Posterior cingulate gyrus (tissue), 11 donors: ENCODE results near the gene VSTM2L.

Experiments used
- DNase-seq, 10 donors: peaks; one replicate each; pipeline versions ENCODE4 v3.0.0 to v3.0.0-alpha.2; 2020 to 2021; ENCODE audit warnings: mixed read lengths in 3 of 10
- intact Hi-C: fragments of 100-400 bp; cut with DNase I; formaldehyde crosslinking; loops from one replicate; pipeline ENCODE4 v1.15.1; 2023

VSTM2L gene

DNA sequence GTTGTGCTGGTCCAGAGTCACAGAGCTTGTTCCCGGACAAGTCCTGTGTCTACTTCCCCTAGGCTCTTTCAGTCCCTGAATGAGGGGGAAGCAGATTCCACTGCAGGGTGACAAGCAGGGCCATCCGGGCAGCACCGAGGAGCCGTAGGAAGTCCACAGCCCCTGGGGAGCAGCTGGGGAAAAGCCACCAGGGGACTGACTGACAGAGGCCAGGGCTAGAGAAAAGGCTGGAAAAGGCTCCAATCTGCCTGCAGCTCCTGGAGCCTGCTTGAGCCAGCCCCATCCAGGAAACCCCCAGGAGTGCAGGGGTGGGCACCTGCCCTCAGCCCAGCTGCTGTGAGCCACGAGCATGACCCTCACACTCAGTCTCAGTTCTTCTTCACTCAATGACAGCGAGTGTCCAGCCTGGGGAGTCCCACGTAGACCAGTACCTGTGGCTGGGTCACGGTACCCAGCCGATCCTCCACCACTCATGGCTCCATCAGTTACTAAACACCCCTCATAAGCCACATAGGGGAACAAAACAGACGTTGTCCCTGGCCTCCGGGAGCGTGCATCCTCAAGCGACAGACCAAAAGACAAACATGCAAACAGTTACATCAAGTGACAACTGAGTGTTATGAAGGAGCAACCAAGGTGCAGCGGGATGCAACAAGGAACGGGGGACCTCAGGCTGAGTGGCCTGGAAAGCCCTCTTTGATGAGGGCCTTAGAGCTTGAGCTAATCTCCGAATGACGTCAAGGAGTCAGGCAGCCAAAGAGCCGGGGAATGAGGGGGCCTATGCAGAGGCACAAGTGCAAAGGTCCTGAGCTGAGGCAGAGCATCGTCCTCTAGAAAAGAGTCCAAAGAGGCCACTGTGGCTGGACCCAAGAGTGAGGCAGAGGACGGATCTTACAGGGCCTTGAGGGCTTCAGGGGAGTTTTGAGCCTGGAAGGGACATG, 24.8 kb upstream of the VSTM2L start:
- intact Hi-C loops: no loop called here
- peak in 2 of 10 donors; percentile 55 to 72 for DNase-seq

DNA sequence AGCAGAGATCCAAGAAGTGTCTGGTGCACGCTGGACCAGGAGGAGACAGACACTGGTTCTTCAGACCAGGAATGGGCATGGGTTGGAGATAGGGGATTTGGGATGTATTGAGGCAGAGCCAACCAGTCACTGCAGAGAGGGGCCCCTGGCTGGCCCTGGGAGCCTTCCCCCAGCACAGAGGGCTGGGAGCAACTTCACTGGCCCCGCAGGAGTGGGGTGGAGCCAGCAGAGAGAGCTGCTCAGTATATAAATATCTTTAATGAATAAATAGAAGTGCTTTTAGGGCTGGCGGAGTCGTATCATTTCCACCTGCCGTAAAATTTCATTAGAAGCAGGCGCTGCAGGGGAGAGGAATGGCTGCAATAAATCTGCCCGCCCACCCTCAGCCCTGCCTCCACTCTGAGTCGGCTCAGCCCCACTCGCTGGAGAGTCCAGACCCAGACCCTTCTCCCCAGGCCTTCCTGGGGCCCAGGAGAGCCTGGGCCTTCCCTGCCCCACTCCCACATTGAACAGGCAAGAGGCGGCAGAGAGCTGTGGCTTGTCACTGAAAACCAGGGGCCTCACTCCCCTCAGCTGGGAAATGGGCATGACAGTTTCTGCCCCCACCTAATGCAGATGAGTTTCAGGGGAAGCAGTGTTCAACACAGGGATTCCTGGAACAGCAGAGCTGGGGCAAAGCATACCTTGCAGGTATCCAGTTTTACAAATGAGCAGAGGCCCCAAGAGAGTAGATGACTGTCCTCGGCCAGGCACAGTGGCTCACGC, 23.9 kb upstream of the VSTM2L start:
- intact Hi-C loops: no loop called here
- DNase-seq: peak in 2 of 10 donors; percentile 30 to 49

DNA sequence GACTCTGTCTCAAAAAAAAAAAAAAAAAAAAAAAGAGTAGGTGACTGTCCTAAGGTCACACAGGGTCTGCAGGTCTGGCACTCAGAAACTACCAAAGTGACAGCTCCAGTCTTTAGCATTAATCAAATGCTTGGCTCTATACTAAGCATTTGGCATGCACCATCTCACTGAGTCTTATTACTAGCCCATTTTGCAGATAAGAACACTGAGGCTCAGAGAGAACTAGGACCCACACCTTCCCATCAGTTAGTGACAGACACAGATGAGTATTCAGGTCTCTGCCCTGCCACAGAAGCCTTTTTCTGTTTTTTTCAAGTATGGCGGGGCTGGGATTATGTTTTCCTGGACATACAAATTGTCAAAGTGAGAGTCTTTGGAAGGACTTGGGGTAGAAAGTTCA, 23.1 kb upstream of the VSTM2L start:
- no peak for DNase-seq
- intact Hi-C loops: no loop called here

- intact Hi-C loops: no loop called here
- peak in 3 of 10 donors; percentile 63 to 73 (median 69) for DNase-seq
Measured at GRCh38 chr20:37880726-37881591, 22.0 kb upstream of the VSTM2L start.

DNA sequence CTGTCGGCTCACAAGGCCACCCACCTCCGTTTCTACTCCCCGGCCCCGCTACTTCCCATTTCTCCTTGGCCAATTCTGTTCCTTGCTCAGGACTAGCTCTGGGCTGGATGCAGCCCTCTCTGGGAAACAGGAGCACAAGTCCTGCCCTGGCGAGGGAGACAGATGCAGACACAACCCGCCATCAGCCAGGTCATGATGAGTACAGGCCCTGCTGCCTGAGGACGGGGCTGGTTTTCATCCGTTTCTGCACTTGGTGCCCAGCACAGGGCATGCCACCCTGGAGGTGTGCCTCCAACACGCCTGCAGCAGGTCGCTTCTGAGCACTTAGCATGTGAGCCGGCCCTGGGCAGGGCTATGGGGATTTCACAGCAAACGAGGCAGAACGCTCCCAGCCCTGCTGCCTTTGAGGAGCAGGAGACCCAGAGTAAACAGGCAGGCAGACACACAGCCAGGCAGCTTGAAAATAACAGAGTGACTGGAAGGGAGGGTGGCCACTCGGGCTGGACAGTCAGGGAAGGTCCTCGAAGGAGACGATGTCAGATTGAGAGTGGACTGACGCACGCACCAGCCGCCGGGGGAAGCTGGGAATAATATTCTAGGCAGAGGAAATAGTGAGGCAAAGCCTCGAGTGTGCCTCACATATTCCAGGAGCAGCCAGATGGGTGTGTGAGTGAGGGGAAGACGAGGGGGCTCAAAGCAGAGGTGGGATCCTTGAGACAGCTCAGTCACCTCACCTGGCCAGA, 21.2 kb upstream of the VSTM2L start:
- peak in 3 of 10 donors; percentile 58 to 69 (median 62) for DNase-seq
- intact Hi-C loops: no loop called here

GRCh38 chr20:37882961-37883712, 19.8 kb upstream of the VSTM2L start:
- peak in 3 of 10 donors; percentile 43 to 79 (median 74) for DNase-seq
- intact Hi-C loops: no loop called here

DNA sequence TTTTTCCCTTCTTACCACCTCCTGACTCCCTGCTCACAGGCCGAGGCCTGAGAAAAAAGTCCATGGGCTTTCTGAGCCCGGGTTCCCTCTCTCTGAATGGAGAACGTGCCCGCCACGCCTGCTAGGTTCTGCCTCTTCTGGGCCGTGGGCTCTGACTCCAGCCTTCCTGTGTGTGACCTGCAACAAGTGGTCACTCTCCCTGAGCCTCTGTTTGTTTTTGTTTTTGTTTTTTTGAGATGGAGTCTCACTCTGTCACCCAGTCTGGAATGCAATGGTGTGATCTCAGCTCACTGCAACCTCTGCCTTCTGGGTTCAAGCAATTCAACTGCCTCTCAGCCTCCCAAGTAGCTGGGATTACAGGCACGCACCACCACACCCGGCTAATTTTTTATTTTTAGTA, 17.9 kb upstream of the VSTM2L start:
- intact Hi-C loops: no loop called here
- DNase-seq: no peak

DNA sequence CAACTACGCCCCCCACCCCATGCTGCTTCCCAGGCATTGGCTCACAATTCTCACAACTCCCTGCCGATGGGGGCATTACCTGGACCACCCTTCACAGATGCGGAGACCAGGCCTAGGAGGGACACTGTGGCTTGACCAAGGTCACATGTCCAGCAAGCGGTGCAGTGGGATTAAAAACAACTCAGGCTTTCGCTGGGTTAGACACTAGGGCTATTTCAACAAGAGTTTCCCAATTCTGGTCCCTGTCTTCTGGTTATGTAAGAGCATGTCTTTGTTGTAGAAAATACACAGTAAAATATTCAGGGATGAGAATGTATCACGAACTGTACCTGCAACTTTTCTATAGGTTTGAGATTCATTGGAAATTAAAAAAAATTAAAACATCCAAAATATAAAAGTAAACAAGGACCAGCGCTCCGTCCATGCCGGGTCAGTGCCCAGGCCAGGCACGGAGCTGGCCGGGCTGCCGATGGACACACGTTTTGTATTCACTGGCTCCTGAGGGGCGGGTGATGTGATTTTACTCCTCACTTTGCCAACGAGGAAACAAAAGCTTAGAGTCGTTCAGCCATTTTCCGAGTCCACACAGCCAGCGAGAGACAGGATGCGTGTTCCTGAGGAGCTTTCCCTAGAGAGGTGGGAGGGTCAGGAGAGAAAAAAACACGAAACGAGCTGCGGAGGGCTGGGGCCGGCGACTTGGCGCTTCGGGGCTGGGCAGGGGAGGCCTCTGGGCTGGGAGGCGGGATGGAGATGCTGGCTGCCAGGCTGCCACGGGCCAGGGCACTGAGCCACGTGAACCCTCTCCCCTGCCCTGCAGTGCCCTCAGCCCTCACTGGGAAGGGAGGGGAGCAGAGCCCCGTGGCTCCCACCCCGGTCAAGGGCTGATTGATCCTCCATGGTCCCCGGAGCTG, 17.1 kb upstream of the VSTM2L start:
- intact Hi-C loops: no loop called here
- DNase-seq: peak in 1 of 10 donors; percentile 57

- intact Hi-C loops: no loop called here
- peak in 1 of 10 donors; percentile 69 for DNase-seq
Measured at GRCh38 chr20:37886851-37887297, 16.1 kb upstream of the VSTM2L start.

DNA sequence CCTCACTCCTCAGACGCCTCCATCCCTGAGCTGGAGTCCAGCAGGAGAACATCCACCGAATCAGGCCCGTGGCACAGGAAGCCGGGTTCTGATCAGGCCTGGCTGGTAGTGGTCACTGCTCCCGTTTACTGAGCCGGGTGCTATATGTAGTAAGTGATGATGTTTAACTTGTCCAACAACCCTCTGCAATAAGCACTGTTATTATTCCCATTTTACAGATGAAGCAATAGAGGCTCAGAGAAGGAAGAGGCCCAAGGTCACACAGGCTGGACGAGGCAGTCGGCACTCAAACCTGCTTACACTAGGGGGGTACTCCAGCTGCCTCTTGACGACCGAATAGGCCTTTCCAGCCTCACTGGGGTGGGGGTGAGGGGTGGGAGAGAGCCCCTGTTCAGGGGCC, 14.3 kb upstream of the VSTM2L start:
- no peak for DNase-seq
- intact Hi-C loops: no loop called here

DNA sequence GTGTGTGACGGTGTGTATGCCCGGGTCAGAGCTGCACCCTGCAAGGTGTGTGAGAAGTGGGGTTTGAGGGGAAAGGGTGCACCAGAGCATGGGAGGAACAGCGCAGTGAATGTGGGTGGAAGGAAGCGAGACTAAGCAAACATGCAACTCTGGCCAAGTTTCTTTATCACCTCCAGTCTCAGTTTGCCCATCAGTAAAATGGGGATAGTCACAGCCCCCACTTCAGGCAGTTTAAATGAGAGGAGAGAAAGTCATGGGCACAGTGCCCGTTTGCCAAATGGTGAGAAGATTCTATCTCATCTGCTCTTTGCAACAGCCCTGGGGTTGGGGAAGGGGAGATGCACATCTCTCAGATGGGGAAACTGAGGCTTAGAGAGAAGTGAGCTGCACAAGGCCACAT, 12.8 kb upstream of the VSTM2L start:
- intact Hi-C loops: no loop called here
- DNase-seq: no peak

GRCh38 chr20:37890643-37891042, 12.3 kb upstream of the VSTM2L start:
- no peak for DNase-seq
- intact Hi-C loops: no loop called here

- intact Hi-C loops: no loop called here
- DNase-seq: no peak
Measured at GRCh38 chr20:37892001-37892400, 10.9 kb upstream of the VSTM2L start.

- no peak for DNase-seq
- intact Hi-C loops: no loop called here
Measured at GRCh38 chr20:37893566-37894241, 9.2 kb upstream of the VSTM2L start.

DNA sequence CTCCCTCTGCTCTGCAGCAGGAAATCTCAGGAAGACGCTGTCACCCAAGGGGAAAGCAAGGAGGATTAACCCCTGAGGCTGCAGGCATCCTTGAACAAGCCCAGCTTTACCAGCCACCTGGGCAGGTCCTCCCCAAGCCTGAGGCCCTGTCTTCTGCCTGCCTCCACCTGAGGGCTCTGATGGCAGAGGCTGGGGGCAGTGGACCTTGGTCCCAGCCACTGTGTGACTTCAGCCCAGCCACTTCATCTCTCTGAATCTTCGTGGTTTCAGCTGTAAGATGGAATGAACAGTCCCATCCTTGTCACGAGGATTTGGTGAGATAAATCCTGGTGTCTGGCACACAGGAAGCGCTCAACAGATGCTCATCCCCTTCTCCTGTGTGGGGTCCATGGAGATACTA, 8.5 kb upstream of the VSTM2L start:
- DNase-seq: no peak
- intact Hi-C loops: no loop called here

DNA sequence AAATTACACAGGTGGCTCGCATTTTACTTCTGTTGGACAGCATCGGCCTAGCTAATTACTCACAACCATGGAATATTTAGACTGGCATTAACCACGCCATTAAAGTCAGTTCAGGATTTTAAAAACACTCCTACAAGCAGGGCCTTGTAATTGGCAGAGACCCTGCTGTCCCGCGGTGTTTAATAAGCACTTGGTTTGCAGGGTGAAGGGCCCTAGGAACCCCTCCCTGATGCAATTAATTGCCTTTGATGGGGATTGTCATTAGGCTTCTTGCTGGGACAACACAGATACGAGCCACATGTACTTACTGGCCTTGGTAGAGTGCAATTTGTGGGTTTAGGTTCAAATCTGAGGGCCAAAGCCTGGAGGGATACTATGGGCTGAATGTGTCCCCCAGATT, 7.8 kb upstream of the VSTM2L start:
- no peak for DNase-seq
- intact Hi-C loops: no loop called here

DNA sequence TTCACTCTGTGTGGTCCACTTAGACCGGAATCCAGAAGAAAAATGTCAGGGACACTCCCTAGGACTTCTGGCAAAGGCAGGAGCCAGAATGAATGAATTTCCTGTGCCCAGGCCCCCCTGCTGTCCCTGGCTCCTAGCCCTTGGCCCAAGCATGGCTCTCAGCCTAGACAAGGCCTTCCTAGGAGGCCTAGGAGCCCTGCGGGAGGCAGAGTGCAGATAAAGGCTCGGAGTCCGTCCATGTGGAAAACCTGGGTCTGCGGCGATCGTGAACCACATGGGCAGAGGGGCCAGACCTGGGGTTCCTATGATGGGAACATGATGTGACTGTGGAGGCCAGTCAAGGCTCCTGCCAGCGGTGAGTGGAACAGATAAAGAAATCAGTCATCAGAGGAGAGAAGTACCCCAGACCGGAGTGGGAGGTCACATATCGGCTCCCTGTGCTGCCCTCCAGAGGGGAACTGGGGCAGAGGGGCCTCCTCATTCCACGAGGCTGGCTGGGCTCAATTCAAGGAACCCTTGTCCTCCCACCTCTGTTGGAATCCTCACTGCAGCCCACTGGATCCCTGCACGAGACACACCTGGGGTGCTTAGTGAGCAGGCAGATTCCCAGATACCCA, 5.9 kb upstream of the VSTM2L start:
- intact Hi-C loops: no loop called here
- no peak for DNase-seq
